GM10248 (cell line): ENCODE measurements around the gene TPSG1.
"Not testable (repeated sequence)": the region's sequence is repeated elsewhere in the genome, so short reads cannot be mapped to it uniquely, and the experiment has no call there.

Experiments used
- CTCF ChIA-PET: fragments of 300-600 bp; sonication (Branson Sonifier 250); formaldehyde crosslinking; extraction: SDS; loops from one replicate; lab custom pipeline; 2021; ENCODE audit warnings: antibody characterized with exemption; lab: Yijun Ruan, JAX
- POLR2A ChIA-PET: fragments of 350-650 bp; sonication (Branson Sonifier 250); formaldehyde crosslinking; extraction: SDS; loops from one replicate; lab custom pipeline; 2020; ENCODE audit warnings: antibody characterized with exemption; lab: Yijun Ruan, JAX
- DNase-seq: peaks from one replicate; pipeline ENCODE4 v3.0.0; 2012; ENCODE audit errors: extremely low spot score
- TF ChIP-seq, protein P1 (sequence below): IDR thresholded peaks from 2 replicates; pipeline ENCODE4 v1.5.1; 2012; ENCODE audit warnings: mild to moderate bottlenecking, low read depth; ENCODE audit errors: extremely low read depth, missing control alignments, control extremely low read depth

Gene TPSG1

DNA sequence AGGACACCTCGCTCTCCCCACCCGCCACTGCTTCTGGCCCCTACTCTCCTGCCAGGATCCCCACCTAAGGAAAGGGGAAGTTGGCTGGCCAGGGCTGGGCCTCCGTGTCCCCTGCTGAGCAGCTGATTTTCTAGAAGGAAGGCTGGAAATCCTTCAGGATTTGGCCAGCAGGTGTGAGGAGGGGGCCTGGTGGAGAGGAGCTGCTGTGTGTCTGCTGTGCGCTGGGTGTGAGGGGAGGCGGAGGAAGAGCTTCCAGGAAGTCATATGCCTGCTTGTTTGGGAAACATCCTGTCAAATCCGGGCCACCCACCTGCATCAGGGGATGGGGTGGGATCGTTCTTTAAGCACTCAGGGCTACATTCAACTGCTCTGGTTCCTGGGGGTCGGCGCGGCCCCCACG, 28.6 kb downstream of the TPSG1 start:
- ChIA-PET CTCF (interaction anchor here (1.4 kb wide), 1 partner anchor 484 kb away, joined by 3 read pairs; no protein-coding TSS in a partner anchor), POLR2A (no interaction called here)
- no peak for DNase-seq
- TF ChIP-seq, protein P1, sequence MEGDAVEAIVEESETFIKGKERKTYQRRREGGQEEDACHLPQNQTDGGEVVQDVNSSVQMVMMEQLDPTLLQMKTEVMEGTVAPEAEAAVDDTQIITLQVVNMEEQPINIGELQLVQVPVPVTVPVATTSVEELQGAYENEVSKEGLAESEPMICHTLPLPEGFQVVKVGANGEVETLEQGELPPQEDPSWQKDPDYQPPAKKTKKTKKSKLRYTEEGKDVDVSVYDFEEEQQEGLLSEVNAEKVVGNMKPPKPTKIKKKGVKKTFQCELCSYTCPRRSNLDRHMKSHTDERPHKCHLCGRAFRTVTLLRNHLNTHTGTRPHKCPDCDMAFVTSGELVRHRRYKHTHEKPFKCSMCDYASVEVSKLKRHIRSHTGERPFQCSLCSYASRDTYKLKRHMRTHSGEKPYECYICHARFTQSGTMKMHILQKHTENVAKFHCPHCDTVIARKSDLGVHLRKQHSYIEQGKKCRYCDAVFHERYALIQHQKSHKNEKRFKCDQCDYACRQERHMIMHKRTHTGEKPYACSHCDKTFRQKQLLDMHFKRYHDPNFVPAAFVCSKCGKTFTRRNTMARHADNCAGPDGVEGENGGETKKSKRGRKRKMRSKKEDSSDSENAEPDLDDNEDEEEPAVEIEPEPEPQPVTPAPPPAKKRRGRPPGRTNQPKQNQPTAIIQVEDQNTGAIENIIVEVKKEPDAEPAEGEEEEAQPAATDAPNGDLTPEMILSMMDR, result no peak

DNA sequence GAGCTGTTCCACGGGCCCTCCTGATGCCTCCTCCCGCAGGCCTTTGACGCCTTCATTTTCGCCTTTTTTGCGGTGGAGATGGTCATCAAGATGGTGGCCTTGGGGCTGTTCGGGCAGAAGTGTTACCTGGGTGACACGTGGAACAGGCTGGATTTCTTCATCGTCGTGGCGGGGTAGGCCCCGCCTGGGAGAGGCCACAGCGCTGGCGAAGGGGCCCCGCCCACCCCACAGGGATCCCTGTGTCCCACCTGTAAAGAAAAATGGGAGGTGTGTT, 29.7 kb downstream of the TPSG1 start:
- TF ChIP-seq, protein P1, result no peak
- DNase-seq, result no peak
- CTCF ChIA-PET, result no interaction called here
- POLR2A ChIA-PET, result no interaction called here

DNA sequence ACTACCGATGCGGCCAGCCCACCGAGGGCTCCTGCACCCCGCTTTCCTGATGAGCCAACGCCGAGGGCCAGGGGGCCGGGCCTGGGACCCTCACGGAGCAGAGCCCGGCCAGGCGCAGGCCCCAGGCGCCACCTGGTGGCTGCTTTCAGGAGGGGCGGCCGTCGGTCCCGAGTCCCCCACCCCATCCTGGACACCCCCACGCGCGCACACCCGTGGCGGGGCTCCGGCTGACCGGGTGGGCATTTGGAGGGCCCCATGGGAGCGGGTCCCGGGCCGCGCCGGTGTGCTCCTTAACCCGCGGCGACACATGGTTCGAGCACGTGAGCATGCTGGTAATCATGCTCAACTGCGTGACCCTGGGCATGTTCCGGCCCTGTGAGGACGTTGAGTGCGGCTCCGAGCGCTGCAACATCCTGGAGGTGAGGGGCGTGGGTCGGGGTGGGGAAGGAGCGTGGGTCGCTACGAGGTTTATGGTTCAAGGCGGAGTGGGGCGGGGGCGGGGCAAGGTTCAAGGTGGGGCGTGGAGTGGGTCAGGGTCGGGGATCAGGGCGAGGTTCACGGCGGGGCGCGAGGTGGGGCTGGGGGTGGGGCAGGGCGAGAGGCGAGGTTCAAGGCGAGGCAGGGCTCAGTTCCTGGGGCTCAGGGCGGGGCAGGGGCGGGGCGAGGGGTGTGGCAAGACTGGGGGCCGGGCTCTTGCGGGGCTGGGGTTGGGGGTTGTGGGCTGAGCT, 30.2 kb downstream of the TPSG1 start:
- DNase-seq, result peak; percentile 49

DNA sequence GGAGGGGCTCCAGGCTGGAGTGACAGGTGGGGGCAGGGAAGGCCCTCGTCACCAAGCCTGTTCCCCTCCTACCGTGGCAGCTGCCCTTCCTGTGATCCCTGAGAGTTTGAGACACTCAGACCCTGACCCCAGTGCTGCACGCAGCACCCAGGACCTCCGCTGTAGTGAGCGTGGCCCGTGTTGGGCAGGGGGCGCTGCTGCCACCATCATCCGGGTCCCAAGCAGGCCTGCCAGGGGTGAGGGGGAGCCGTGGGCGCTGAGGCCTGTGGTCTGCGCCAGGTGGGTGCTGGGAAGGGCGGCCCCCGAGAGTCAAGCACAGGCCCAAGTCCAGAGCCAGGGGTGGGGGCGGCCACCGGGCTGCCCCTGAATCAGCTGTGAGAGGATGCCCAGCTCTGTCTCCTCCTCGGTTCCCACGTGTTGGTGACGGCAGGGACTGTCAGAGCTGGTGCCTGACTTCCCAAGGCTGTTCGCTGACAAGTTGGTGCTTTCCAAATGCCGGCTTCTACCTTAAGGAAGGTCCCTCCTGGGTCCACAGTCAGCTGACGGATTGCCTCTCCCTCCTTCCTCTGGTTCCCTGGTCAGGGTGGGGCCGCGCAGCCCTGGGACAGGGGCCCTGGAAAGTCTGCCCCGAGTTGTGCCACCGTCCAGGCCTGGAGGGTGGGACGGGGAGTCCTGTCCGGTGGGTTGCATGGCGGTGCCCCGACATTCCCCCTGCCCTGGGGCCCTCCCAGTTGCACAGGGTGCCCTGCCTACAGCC, 31.1 kb downstream of the TPSG1 start:
- DNase-seq, result no peak
- TF ChIP-seq, protein P1, result no peak
- CTCF ChIA-PET, result no interaction called here
- POLR2A ChIA-PET, result no interaction called here

More for the DNA sequence above, 30.2 kb downstream of the TPSG1 start:
- TF ChIP-seq, protein P1, result peak; percentile 49
- POLR2A ChIA-PET, result no interaction called here
- CTCF ChIA-PET, result no interaction called here

DNA sequence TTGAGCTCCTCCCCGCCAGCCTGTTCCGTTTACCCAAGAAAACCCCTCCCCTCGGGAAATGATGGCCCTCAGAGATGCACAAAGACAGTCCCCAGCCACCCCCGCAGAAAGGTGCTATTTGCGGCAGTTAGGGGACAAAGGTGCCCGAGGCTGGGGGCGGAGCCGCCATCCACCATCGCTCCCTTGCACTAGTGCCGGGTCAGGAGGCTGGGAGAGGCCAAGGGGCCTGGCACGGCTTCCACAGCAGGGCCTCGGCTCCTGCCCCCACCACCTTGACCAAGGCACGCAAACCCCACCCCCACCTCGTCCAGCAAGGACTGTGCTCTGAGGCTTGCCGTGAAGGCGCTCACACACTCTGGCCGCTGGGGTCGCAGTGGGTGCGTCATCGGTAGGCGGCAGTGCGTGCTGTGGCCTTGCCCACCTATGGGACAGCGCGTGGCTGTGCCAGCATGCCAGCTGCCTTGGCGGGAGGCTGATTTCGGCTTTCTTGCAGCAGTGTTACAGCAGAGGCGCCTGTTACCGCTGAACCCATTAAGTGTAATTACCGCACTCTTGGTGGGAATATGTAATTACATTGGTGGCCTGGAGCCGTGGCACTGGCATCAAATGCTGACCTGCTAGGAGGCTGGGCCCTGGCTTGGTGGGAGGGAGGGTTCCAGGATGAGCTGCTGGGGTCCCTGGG, 31.8 kb downstream of the TPSG1 start:
- no peak for DNase-seq
- POLR2A ChIA-PET, result no interaction called here
- CTCF ChIA-PET, result no interaction called here
- TF ChIP-seq, protein P1, result no peak

DNA sequence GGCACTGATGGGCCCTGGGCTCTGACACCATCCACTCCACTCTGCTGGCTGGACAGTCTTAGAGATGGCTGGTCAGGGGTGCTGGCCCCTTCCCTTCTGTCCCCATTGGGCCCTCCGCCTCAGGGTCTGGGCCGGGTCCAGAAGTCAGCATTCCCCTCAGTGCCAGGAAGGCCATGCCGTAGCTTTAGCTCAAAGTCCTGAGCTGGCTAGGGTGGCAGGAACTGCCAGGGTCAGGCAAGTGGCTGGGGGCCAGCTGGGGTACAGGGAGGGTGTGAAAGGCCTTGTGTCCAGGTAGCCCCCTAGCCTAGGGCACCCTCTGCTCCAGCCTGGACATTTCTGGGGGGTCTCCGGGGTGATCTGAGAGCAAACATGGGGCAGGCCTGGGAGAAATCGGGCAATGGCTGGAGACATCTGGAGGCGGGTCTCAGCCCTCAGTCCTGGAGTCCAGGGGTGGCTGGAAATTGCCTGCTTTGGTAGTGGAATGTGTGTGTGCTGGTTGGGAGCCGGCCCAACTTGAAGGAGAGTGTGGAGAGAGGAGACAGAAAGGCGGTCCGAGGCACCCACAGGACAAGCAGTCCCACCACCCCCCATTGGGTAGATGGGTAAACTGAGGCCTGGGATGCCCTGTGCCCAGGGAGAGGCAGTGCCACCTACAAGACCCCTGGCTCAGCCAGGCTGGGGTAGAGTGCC, 32.5 kb downstream of the TPSG1 start:
- no peak for DNase-seq
- TF ChIP-seq, protein P1, result no peak
- POLR2A ChIA-PET, result no interaction called here
- CTCF ChIA-PET, result no interaction called here

DNA sequence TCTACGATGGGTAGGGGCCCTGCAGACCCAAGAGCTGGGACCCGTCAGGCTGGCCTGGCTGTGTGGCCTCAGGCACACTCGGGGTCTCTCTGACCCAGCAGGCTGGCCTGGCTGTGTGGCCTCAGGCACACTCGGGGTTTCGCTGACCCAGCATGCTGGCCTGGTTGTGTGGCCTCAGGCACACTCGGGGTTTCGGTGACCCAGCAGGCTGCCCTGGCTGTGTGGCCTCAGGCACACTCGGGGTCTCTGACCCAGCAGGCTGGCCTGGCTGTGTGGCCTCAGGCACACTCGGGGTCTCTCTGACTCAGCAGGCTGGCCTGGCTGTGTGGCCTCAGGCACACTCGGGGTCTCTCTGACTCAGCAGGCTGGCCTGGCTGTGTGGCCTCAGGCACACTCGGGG, 34.3 kb downstream of the TPSG1 start:
- POLR2A ChIA-PET, CTCF ChIA-PET, DNase-seq: not testable (repeated sequence)
